HUES64 (cell line): Measurements from ENCODE around the gene FETUB.

ENCODE experiments used
- H3K27ac ChIP-seq: 2 replicates; pipeline ENCODE4 v1.7.0; 2013; ENCODE audit warnings: low read depth, low read length, inconsistent platforms
- H3K27me3 ChIP-seq: 2 replicates; pipeline ENCODE4 v1.6.1; 2013; ENCODE audit warnings: mild to moderate bottlenecking, low read length; ENCODE audit not compliant: insufficient read depth
- H3K36me3 ChIP-seq: 2 replicates; pipeline ENCODE4 v1.6.1; 2013; ENCODE audit warnings: mild to moderate bottlenecking, low read length; ENCODE audit not compliant: insufficient read depth
- H3K4me1 ChIP-seq: 2 replicates; pipeline ENCODE4 v1.6.1; 2013; ENCODE audit warnings: mild to moderate bottlenecking, low read length, moderate library complexity; ENCODE audit not compliant: insufficient read depth
- H3K4me3 ChIP-seq: 2 replicates; pipeline ENCODE4 v1.5.1; 2013; ENCODE audit warnings: mild to moderate bottlenecking, low read length, moderate library complexity
- H3K9ac ChIP-seq: 2 replicates; pipeline ENCODE4 v1.6.1; 2013; ENCODE audit warnings: mild to moderate bottlenecking, low read depth, low read length
- H3K9me3 ChIP-seq: 2 replicates; pipeline ENCODE4 v1.6.1; 2013; ENCODE audit warnings: low read depth, low read length; ENCODE audit not compliant: insufficient read depth
- WGBS: fragments of 150-250, 120-280 bp; methylation state at CpG from one replicate; pipeline ENCODE4 v1.1.7; 2013; ENCODE audit warnings: missing lambda C conversion rate; 5-methylcytosine and 5-hydroxymethylcytosine counted together

FETUB gene

GRCh38 chr3:186663361-186664118 lies 23.3 kb downstream of the FETUB start:
- H3K27me3 ChIP-seq = no peaks in the 10 kb centered on the region
- 11% methylated on average over 7 of the region's 7 CpGs for WGBS
- H3K9ac ChIP-seq = peak overlapping the region; percentile 40; the same call in 1 of the 2 replicates
- H3K4me1 ChIP-seq = peaks cover 25% of the 10 kb centered on the region
- H3K9me3 ChIP-seq = no peaks in the 10 kb centered on the region
- no peak overlapping the region for H3K4me3 ChIP-seq
- H3K36me3 ChIP-seq = no peaks in the 10 kb centered on the region
- peak overlapping the region; percentile 76 for H3K27ac ChIP-seq

GRCh38 chr3:186664119-186664495 lies 23.9 kb downstream of the FETUB start:
- Histone ChIP-seq H3K36me3 (no peaks in the 10 kb centered on the region), H3K27me3 (no peaks in the 10 kb centered on the region), H3K9ac (no peak overlapping the region), H3K9me3 (no peaks in the 10 kb centered on the region), H3K4me1 (peaks cover 25% of the 10 kb centered on the region), H3K27ac (peak overlapping the region; percentile 76), H3K4me3 (no peak overlapping the region)

GRCh38 chr3:186664506-186664905 lies 24.3 kb downstream of the FETUB start:
- Histone ChIP-seq H3K27ac (peak overlapping the region; percentile 66), H3K9ac (no peak overlapping the region), H3K9me3 (no peaks in the 10 kb centered on the region), H3K36me3 (no peaks in the 10 kb centered on the region), H3K4me3 (no peak overlapping the region), H3K4me1 (peaks cover 25% of the 10 kb centered on the region), H3K27me3 (no peaks in the 10 kb centered on the region)
- WGBS = 46% methylated on average over 4 of the region's 4 CpGs

GRCh38 chr3:186665625-186666188 lies 25.5 kb downstream of the FETUB start, which contains the start of gene HRG:
HRG (plus strand) TSS chr3:186666014; CDS start chr3:186666032, 18 bp downstream.
- no peak within 1 kb of the TSS; the same call in 1 of the 2 replicates for H3K27ac ChIP-seq
- no peaks in the 10 kb centered on the region for H3K9me3 ChIP-seq
- no peaks in the 10 kb centered on the region for H3K27me3 ChIP-seq
- H3K36me3 ChIP-seq = no peaks in the 10 kb centered on the region
- WGBS = 90% methylated on average over 8 of the region's 8 CpGs
- peaks cover 28% of the 10 kb centered on the region for H3K4me1 ChIP-seq
- H3K4me3 ChIP-seq = no peak within 1 kb of the TSS
- H3K9ac ChIP-seq = no peak within 1 kb of the TSS

DNA sequence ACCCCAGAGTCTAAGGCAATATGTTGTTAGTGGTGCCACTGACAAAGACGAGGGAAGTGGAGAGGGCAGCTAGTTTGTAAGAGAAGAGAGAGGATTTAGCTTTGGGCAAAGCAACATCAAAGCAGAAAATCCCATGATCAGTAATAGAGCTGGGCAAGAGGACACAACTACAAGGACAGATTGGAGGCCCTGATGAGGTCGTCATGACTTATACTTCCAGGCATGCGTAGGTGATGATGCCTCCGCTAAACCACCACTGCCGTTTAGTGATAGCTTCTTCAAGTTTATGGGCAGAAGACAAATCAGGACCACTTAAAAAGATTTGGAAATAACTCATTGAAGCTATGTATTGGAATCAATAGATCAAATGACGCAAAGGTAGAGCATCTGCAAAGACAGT lies 28.2 kb downstream of the FETUB start:
- Histone ChIP-seq H3K4me1 (peaks cover 24% of the 10 kb centered on the region), H3K9ac (no peak overlapping the region), H3K4me3 (no peak overlapping the region), H3K9me3 (no peaks in the 10 kb centered on the region), H3K36me3 (no peaks in the 10 kb centered on the region), H3K27me3 (no peaks in the 10 kb centered on the region), H3K27ac (no peak overlapping the region)
- WGBS = 77% methylated on average over 6 of the region's 6 CpGs

GRCh38 chr3:186669378-186670084 lies 29.3 kb downstream of the FETUB start:
- Histone ChIP-seq H3K36me3 (no peaks in the 10 kb centered on the region), H3K4me3 (no peak overlapping the region), H3K27ac (no peak overlapping the region), H3K9me3 (no peaks in the 10 kb centered on the region), H3K27me3 (no peaks in the 10 kb centered on the region), H3K4me1 (peaks cover 13% of the 10 kb centered on the region), H3K9ac (no peak overlapping the region)
- 93% methylated on average over 2 of the region's 2 CpGs for WGBS

- no peak overlapping the region for H3K4me3 ChIP-seq
- no peaks in the 10 kb centered on the region for H3K36me3 ChIP-seq
- H3K27me3 ChIP-seq = no peaks in the 10 kb centered on the region
- H3K9me3 ChIP-seq = no peaks in the 10 kb centered on the region
- peaks cover 9% of the 10 kb centered on the region; the same call in 1 of the 2 replicates for H3K4me1 ChIP-seq
- H3K9ac ChIP-seq = no peak overlapping the region
- no peak overlapping the region for H3K27ac ChIP-seq
Measured at GRCh38 chr3:186670155-186670554, 30.0 kb downstream of the FETUB start.

- Histone ChIP-seq H3K27ac (no peak overlapping the region), H3K9me3 (no peaks in the 10 kb centered on the region), H3K27me3 (no peaks in the 10 kb centered on the region), H3K4me3 (no peak overlapping the region), H3K4me1 (0 out of 2 replicates have a peak, but pooled peaks cover 4% of the 10 kb centered on the region), H3K36me3 (no peaks in the 10 kb centered on the region), H3K9ac (no peak overlapping the region)
- WGBS = 100% methylated on average over 1 of the region's 3 CpGs
Measured at GRCh38 chr3:186671051-186671450, 30.9 kb downstream of the FETUB start.

DNA sequence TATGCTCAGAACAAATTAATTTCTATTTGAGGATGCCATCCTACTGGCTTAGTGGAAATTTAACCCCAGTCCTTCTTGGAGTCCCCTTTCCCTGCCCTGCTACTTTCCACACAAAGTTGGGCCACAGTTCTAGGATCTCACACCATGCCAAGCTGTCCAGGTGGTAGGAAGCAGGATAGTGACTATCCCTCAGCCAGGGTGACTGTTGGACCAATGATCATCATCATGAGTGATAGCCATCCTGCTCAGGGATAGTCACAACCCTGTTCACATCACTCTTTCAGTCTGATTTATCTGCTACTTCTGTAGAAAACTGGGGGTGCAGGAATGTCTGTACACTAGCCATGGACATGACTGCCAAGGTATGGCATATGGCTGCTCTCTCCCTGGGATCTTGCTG lies 38.4 kb downstream of the FETUB start:
- H3K4me1 ChIP-seq = no peaks in the 10 kb centered on the region
- no peaks in the 10 kb centered on the region for H3K27me3 ChIP-seq
- no peak overlapping the region for H3K27ac ChIP-seq
- H3K9me3 ChIP-seq = no peaks in the 10 kb centered on the region
- no peak overlapping the region for H3K4me3 ChIP-seq
- H3K36me3 ChIP-seq = no peaks in the 10 kb centered on the region
- H3K9ac ChIP-seq = no peak overlapping the region

GRCh38 chr3:186679151-186679550 lies 39.0 kb downstream of the FETUB start:
- Histone ChIP-seq H3K27me3 (no peaks in the 10 kb centered on the region), H3K9ac (no peak overlapping the region), H3K4me3 (no peak overlapping the region), H3K4me1 (no peaks in the 10 kb centered on the region), H3K9me3 (no peaks in the 10 kb centered on the region), H3K36me3 (no peaks in the 10 kb centered on the region), H3K27ac (no peak overlapping the region)
- 96% methylated on average over 1 of the region's 1 CpG for WGBS

DNA sequence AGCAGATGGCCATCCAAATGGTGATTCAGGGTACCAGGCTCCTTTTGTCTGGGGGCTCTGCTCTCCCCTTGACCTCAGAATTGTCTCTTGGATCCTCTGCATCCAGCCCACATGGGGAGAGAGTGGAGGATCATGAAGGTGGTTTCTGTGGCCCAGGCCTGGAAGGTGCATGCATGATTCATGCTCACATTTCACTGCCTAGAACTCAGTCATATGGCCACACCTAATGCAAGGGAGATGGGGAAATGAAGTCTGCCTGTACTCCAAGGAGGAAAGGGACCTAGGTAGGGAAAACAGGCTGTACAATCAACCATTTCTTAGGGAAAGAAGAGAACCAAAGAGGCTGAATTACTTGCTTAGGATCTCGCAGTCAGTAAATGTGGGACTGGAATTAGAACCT lies 40.7 kb downstream of the FETUB start:
- H3K9ac ChIP-seq = no peak overlapping the region
- H3K9me3 ChIP-seq = peaks cover 9% of the 10 kb centered on the region
- WGBS = 100% methylated on average over 1 of the region's 1 CpG
- H3K27ac ChIP-seq = no peak overlapping the region
- H3K27me3 ChIP-seq = no peaks in the 10 kb centered on the region
- H3K4me1 ChIP-seq = no peaks in the 10 kb centered on the region
- no peaks in the 10 kb centered on the region for H3K36me3 ChIP-seq
- no peak overlapping the region for H3K4me3 ChIP-seq
